Neuron (in vitro differentiated cells): Measurements from ENCODE around the gene PSME4.
"Not testable (repeated sequence)": the region's sequence is repeated elsewhere in the genome, so short reads cannot be mapped to it uniquely, and the experiment has no call there.

Experiments
- H2AFZ ChIP-seq: one replicate; pipeline ENCODE4 v1.6.1; 2013; ENCODE audit warnings: low read depth, mild to moderate bottlenecking, inconsistent platforms, low read length, moderate library complexity
- H3K27me3 ChIP-seq: one replicate; pipeline ENCODE4 v1.6.1; 2013; ENCODE audit warnings: low read length; ENCODE audit not compliant: insufficient read depth
- H3K36me3 ChIP-seq: one replicate; pipeline ENCODE4 v1.6.1; 2013; ENCODE audit warnings: low read length; ENCODE audit not compliant: insufficient read depth
- H3K4me1 ChIP-seq: one replicate; pipeline ENCODE4 v1.6.1; 2013; ENCODE audit warnings: low read length; ENCODE audit not compliant: insufficient read depth
- H3K4me3 ChIP-seq: 2 replicates; pipeline ENCODE4 v1.5.1; 2013; ENCODE audit warnings: mild to moderate bottlenecking, low read length, moderate library complexity
- H3K9me3 ChIP-seq: one replicate; pipeline ENCODE4 v1.6.1; 2013; ENCODE audit warnings: low read length

The PSME4 gene

DNA sequence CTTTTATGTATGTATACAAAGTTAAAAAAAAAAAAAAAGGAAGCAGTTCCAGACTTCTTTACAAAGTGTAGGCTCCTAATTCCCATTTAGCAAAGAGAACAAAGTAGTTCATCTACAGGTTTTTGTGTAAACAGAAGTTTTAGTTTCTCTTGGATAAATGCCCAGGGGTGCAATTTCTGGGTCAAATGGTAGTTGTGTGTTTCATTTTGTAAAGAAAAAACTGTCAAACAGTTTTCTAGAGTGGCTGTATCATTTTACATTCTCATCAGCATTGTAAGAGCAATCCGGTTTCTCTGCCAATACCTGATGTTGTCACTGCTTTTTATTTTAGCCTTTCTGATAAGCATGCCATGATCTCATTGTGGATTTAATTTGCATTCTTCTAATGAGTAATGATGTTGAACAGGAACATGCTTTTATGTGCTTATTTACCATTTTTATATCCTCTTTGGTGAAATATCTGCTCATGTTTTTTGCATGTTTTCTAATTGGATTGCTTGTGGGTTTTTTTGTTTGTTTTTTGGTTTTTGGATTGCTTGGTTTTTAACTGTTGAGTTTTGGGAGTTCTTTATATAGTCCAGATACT lies 16.6 kb upstream of the PSME4 start:
- no peaks in the 10 kb centered on the region for H3K27me3 ChIP-seq

DNA sequence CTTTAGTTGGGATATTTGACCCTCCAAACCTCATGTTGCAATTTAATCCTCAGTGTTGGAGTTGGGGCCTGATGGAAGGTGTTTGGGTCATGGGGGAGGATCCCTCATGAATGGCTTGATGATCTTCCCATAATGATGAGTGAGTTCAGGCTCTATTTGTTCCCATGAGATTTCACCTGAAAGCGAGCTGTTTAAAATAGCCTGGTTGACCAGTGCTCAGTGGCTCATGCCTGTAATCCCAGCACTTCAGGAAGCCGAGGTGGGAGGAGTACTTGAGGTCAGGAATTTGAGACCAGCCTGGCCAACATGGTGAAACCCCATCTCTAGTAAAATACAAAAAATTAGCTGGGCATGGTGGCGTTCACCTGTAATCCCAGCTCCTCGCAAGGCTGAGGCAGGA lies 14.9 kb upstream of the PSME4 start:
- Histone ChIP-seq H3K27me3 (no peaks in the 10 kb centered on the region), H3K4me3 (no peak overlapping the region), H2AFZ (no peak overlapping the region), H3K4me1 (peaks cover 4% of the 10 kb centered on the region), H3K9me3 (peaks cover 5% of the 10 kb centered on the region), H3K36me3 (peaks cover 2% of the 10 kb centered on the region)

More for the DNA sequence above, 16.6 kb upstream of the PSME4 start:
- Histone ChIP-seq H2AFZ (no peak overlapping the region), H3K9me3 (no peaks in the 10 kb centered on the region), H3K4me1 (no peaks in the 10 kb centered on the region), H3K36me3 (peaks cover 1% of the 10 kb centered on the region), H3K4me3 (no peak overlapping the region)

DNA sequence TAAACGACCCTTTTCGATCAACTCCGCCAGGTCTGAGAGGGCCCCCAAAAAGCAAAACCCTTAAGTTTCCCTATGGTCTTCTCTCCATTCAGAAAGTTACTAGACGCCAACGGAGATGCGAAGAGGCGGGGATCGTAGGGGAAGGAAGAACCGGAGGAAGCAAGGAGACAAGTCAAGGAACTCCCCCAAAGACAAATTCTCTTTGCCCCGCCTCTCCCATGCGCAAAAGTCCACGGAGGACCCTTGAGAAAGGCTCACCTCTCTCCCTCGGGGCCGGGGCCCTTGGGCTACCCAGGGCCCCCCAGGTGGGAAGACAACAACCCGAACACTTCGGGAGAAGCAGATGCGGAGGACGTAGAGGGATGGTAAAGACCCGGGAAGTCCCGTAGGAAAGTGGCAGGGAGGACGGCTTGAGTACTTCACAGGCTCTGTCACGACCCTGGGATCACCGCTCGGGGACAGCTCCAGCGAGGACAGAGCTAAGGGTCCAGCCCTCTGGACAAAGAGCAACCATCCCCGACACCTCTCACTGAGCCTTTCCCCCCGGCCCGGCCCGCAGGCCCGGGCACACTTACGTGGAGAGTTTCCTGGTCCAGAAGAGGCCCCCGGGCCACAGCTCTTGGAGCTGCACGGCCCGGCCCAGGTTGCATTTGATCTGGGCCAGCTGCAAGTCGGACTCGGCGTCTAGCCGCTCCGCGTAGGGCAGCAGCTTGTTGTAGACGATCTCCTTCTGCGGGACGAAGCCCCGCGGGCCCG lies 647 bp downstream of the PSME4 start:
- Histone ChIP-seq H2AFZ (no peak overlapping the region), H3K27me3 (no peaks in the 10 kb centered on the region), H3K4me3 (peak overlapping the region; percentile 66), H3K9me3 (no peaks in the 10 kb centered on the region), H3K4me1 (peaks cover 14% of the 10 kb centered on the region), H3K36me3 (peaks cover 9% of the 10 kb centered on the region)

DNA sequence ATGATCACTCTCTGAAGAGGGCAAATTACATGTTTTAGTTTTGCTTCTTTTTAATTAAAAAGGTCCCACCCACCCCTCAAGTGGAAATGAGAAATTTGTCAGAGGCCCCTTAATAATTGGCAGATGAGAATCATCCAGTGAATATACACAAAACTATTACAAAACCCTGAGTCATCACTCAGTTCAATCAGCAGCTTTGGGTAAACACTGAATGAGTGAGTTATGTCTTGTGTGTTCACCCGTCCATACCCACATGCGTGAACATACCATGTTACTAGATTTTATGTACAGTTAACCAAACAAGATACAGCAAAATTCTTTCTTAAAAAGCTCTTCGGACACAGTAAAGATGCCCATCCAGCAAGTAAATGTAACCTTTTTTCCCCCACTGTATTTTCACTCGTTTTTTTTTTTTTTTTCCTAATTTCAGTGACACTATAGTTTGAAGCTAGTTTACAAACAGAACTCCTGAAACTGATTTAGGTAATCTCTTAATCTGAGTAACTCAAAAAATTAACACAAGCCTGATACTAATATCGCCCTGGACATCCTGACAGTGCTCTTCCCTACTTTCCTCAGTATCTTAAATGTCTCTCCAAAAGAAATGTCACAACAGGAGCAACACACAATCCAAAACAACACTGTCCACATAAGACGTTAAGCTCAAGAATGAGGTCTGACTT lies 1.4 kb downstream of the PSME4 start:
- H3K9me3 ChIP-seq, result no peaks in the 10 kb centered on the region
- peak overlapping the region; percentile 66 for H3K4me3 ChIP-seq
- peaks cover 14% of the 10 kb centered on the region for H3K4me1 ChIP-seq
- H3K27me3 ChIP-seq, result no peaks in the 10 kb centered on the region
- peaks cover 4% of the 10 kb centered on the region for H3K36me3 ChIP-seq
- no peak overlapping the region for H2AFZ ChIP-seq

- Histone ChIP-seq H3K4me3 (no peak overlapping the region), H3K4me1 (peaks cover 11% of the 10 kb centered on the region), H3K36me3 (no peaks in the 10 kb centered on the region), H2AFZ (no peak overlapping the region), H3K9me3 (no peaks in the 10 kb centered on the region), H3K27me3 (no peaks in the 10 kb centered on the region)
These were observed 5.7 kb downstream of the PSME4 start for GRCh38 chr2:53964987-53965687.

DNA sequence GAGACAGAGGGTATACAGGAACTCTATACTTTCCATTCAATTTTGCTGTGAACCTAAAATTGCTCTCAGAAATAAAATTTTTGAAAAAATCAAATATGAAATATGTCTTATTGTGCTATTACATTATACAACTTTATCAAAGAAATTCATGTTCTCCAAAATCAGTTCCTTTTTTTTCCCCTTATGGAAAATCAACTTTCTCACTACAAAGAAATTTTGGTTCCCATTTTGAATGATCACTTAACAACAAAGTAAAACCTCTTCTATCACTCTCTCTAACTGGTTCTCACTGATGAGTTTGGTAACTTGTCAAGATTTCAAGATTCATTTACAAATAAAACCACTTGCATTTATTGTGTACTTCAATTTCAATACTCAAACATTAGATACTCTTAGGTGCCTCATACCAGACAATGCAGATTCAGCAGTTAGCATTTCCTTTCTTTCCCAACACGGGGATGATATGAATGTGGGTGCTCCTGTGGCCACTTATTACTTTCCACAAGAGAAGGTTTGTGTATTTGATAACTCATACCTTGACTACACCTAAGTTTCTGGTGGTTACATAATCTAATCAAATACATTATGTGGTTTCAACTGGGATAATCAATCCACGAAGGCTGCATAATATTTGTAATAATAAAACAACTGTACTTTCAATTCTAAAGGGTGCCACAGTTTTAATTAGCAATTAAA lies 6.4 kb downstream of the PSME4 start:
- no peak overlapping the region for H2AFZ ChIP-seq
- H3K36me3 ChIP-seq, result no peaks in the 10 kb centered on the region
- H3K4me3 ChIP-seq, result no peak overlapping the region
- H3K4me1 ChIP-seq, result peaks cover 11% of the 10 kb centered on the region
- no peaks in the 10 kb centered on the region for H3K9me3 ChIP-seq
- H3K27me3 ChIP-seq, result no peaks in the 10 kb centered on the region

GRCh38 chr2:53961478-53962216 lies 9.1 kb downstream of the PSME4 start:
- H3K36me3 ChIP-seq, H3K9me3 ChIP-seq, H3K4me1 ChIP-seq, H3K27me3 ChIP-seq, H3K4me3 ChIP-seq, H2AFZ ChIP-seq: not testable (repeated sequence)

- no peak overlapping the region for H2AFZ ChIP-seq
- H3K36me3 ChIP-seq, result no peaks in the 10 kb centered on the region
- H3K4me1 ChIP-seq, result no peaks in the 10 kb centered on the region
- H3K27me3 ChIP-seq, result no peaks in the 10 kb centered on the region
- no peak overlapping the region for H3K4me3 ChIP-seq
- no peaks in the 10 kb centered on the region for H3K9me3 ChIP-seq
These were observed 10.3 kb downstream of the PSME4 start for GRCh38 chr2:53960476-53960875.

DNA sequence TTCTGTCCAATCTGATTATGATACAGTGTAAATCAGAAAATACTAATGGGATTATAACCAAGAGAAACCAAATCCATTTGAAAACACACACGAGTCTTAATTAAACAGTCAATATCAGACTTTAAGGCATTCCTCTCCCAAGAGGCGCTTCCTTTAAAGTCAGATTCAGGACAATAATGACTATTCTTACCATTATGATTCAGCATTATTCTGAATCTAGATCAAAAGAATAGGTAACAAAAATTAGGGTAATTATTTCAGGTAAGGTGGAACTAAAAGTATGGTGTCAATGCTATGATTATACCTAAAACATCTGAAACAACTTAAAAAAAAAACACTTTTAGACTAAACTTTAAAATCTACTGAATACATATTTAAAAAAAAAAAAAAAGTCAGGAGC lies 12.3 kb downstream of the PSME4 start:
- H3K36me3 ChIP-seq, result no peaks in the 10 kb centered on the region
- H3K4me1 ChIP-seq, result no peaks in the 10 kb centered on the region
- no peak overlapping the region for H3K4me3 ChIP-seq
- no peaks in the 10 kb centered on the region for H3K9me3 ChIP-seq
- H3K27me3 ChIP-seq, result no peaks in the 10 kb centered on the region
- H2AFZ ChIP-seq, result no peak overlapping the region

DNA sequence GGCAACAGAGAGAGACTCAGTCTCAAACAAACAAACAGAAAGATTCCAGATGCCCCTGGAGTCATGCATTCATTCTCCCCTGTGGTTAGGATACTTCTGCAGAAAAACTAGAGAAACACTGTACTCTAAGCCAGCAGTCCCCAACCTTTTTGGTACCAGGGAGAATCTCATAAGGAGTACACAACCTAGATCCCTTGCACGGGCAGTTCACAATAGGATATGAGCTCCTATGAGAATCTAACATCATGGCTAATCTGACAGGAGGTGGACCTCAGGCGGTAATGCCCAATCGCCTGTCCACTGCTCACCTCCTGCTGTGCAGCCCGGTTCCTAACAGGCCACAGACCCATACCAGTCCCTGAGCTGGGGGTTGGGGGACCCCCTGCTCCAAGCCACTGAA lies 18.3 kb downstream of the PSME4 start:
- no peak overlapping the region for H3K4me3 ChIP-seq
- no peaks in the 10 kb centered on the region for H3K9me3 ChIP-seq
- H3K4me1 ChIP-seq, result no peaks in the 10 kb centered on the region
- no peaks in the 10 kb centered on the region for H3K27me3 ChIP-seq
- H2AFZ ChIP-seq, result no peak overlapping the region
- H3K36me3 ChIP-seq, result peaks cover 14% of the 10 kb centered on the region

DNA sequence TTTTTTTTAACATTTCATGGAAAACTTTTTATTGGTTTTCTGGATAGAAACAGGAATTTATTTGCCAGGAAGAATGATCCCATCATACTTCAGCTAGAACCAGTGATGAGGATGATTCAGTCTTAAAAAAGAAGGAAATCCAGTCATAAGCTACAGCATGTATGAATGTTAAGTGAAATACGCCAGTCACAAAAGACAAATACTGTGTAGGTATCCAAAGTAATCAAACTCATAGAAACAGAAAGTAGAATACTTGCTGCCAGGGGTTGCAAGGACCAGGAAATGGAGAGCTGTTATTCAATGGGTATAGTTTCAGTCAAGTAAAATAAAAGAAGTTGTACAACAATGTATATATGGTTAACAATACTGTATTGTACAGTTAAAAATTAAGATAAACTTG lies 21.3 kb downstream of the PSME4 start:
- no peaks in the 10 kb centered on the region for H3K27me3 ChIP-seq

GRCh38 chr2:53945538-53945937 lies 25.3 kb downstream of the PSME4 start:
- Histone ChIP-seq H3K9me3 (no peaks in the 10 kb centered on the region), H3K27me3 (no peaks in the 10 kb centered on the region), H2AFZ (no peak overlapping the region), H3K4me1 (no peaks in the 10 kb centered on the region), H3K4me3 (no peak overlapping the region), H3K36me3 (peaks cover 33% of the 10 kb centered on the region)

More for the DNA sequence above, 21.3 kb downstream of the PSME4 start:
- H3K9me3 ChIP-seq, result no peaks in the 10 kb centered on the region
- no peaks in the 10 kb centered on the region for H3K4me1 ChIP-seq
- no peak overlapping the region for H3K4me3 ChIP-seq
- no peak overlapping the region for H2AFZ ChIP-seq
- H3K36me3 ChIP-seq, result peaks cover 30% of the 10 kb centered on the region
